Activated T-cell treated with anti-CD3 and anti-CD28 coated beads, Interleukin-2, amount 50 U/mL, for 1 hour (primary cell): Measurements from ENCODE around the gene PRKCB.
A peak's percentile ranks its signal among the peaks of the same experiment; 100 is the strongest.
"Not testable (repeated sequence)": the region's sequence is repeated elsewhere in the genome, so short reads cannot be mapped to it uniquely, and the experiment has no call there.

ENCODE experiments used
- DNase-seq: peaks from one replicate; pipeline ENCODE4 v3.0.0-alpha.2; 2020

The PRKCB gene

DNA sequence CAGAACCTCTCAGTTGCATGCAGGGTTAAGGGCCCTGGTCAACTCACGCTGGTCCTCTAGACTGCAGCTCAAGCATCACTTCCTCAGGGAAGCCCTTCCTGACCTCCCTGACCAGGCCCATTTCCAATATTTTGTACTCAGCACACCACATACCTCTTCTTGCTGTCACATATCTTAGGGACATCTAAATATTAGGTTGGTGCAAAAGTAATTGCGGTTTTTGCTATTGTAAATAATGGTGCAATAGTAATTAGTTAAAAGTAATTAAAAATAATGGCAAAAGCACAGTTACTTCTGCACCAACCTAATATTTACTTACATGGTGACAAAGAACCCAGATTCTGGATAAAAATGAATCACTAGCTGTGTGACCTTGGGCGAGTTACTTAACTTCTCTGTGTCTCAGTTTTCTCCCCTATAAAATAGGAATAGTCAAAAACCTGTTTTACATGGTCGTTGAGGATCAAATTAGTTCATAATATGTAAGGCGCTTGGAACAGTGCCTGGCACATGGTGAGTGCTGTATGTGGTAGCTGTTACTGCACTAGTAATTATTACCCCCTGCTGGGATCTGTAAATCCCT lies 177.4 kb downstream of the PRKCB start:
- no peak for DNase-seq

DNA sequence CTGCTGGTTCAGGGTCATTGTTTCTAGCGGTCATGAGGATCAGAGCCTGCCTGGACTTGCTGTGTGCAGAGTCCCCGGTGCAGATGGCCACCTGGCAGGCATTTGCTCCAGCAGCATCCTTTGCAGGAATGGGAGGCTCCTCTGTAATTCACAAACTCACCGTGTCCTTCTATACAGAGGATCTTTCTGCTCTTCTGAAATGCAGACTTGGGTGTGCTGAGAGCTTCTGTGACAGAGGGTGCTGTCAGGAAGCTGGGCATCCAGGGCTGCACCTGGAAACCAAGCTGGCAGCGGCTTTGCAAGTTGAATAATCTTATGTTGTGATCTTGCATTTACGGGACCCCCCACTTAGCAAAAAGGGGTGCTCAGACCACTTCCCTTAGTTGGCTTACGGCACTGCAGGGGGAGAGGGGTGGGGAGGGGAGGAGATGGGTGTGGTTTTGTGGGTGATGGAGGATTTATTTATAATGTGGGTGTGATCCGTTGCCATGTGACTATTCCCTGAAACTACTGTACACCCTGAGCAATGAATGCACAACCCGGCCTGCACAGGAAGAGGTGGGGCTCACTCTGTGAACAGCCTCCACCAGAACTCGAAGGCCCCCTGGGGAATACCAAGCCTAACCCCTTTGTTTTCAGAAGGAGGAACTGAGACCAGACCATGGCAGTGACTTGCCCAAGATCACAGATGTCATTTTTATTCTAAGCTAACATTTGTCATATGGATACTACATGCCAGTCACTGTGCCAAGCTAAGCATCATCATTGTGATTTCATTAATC lies 178.3 kb downstream of the PRKCB start:
- peak; percentile 54 for DNase-seq

DNA sequence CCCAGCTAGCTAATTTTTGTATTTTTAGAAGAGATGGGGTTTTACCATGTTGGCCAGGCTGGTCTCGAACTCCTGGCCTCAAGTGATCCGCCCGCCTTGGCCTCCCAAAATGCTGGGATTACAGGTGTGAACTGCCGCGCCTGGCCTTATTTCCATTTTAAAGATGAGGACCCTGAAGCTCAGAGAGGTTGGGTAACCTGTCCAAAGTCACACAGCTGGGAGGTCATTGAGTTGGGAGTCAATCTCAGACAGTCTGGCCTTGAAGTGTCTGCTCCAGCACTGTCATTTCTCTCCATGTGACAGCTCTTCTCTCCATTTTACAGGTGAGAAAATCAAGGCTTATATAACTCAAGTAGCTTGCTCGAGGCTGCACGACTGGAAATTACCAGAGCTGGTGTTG lies 179.2 kb downstream of the PRKCB start:
- DNase-seq: not testable (repeated sequence)

DNA sequence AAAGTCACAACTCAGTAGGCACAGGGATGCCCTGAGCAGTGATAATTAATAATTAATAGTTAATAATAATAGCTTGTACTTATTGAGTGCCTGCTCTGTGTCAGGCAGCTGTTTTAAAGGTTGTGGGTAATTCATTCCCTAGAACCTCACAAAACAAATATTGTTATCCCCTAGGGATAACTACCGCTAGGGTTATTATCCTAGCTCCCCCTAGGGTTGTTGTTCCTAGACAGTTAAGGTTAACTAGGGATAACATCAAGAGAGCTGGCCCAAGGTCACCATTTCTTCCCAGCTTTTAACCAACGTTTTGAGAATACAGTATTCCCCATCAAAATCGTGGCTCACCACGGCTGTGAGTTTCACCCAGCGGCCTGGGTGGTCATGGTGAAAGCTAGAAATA lies 180.1 kb downstream of the PRKCB start:
- DNase-seq: no peak

DNA sequence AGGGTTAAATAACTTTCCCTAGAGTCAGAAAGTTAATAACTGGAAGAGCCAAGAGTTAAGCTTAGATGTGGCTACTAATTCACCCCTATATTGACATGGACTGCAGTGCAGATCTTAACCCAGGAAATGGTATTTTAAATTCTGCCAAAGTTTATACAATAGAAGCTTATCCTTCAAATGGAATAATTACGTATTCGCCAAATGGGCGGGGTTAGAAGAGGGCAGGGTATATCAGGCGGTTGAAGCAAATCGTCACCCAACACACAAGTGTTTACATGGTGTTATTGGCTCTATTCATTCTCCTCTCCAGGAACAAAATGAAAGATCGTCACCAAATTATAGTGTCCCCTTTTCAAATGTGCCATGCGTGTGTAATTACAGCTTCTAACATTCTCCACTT lies 182.7 kb downstream of the PRKCB start:
- DNase-seq: no peak

DNA sequence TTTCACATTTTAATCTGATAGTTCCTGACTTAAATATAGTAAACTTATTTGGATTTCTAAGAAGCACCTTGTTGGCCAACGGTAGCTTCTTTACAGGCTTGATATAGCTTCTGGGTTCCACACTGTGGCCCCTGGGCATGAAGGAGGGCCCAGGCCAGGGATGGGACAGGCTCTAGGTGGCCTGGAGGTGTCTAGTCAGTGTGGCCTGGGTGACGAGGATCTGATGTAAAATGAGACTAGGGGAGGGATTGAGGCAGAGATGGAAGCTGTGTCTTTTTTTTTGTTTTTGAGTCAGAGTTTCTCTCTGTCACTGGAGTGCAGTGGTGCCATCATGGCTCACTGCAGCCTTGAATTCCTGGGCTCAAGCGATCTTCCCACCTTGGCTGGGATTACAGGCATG lies 187.0 kb downstream of the PRKCB start:
- DNase-seq: no peak

DNA sequence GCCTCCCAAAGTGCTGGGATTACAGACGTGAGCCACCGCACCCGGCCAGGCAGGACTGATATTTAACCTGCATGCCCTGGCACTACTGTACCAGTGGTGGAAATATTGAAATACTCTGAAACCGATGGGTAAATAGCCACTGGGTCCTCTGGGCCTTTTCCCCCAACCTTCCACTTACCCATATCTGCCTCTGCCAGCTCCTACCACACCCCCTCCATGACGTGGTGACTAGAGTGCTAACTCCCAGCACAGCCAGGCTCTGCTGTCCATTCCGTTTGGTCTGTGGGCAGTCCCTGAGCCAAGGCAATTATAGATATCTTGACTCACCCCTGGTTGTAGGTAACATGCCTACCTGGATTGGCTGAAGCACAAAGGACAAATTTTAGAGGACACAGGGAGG lies 187.8 kb downstream of the PRKCB start:
- DNase-seq: no peak

DNA sequence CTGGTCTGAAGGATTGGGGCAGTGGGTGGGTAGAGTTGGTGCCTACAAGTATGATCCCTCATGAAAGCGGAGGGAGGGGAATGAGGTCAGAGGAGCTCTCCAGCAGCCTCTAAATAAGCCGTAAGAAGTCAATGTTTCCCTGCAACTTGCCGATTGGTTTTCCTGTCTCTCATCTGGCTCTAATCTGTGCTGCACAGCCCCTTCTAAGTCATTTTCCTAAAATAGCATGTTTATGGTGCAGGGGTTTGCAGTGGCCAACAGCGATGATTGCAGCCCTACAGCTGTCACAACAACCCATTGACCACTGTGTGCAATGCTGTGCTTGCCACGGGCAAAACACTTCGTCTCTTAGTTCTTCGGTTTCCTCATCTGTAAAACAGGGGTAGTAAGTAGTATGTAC lies 189.2 kb downstream of the PRKCB start:
- no peak for DNase-seq

DNA sequence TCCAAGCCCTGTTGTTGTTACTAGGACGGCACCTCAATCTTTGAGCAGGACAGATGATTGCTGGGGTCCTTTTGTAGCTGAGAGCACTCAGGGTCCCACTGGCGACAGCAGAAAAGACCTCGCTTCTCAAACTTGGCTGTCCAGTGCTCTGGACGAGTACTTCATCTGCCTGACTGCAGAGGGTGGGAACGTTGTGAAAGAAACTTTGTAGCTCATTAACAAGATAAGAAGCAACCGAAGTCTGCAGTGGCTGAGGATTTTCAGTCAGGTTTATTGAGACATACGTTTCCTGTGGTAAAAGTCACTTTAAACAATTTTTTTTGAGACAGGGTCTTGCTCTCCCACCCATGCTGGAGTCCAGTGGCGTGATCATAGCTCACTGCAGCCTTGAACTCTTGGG lies 191.7 kb downstream of the PRKCB start:
- DNase-seq: no peak

DNA sequence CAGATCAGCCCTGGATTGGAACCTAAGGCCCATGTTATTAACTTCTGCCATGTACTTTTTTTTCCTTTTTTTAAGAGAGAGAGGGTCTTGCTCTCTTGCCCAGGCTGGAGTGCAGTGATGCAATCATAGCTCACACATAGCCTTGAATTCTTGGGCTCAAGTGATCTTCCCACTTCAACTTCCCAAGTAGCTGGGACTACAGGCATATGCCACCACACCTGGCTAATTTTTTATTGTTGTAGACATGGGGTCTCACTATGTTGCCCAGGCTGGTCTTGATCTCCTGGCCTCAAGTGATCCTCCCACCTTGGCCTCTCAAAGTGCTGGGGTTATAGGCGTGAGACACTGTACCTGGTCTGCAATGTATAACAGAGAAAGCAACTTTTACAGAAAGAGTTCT lies 194.1 kb downstream of the PRKCB start:
- DNase-seq: not testable (repeated sequence)

DNA sequence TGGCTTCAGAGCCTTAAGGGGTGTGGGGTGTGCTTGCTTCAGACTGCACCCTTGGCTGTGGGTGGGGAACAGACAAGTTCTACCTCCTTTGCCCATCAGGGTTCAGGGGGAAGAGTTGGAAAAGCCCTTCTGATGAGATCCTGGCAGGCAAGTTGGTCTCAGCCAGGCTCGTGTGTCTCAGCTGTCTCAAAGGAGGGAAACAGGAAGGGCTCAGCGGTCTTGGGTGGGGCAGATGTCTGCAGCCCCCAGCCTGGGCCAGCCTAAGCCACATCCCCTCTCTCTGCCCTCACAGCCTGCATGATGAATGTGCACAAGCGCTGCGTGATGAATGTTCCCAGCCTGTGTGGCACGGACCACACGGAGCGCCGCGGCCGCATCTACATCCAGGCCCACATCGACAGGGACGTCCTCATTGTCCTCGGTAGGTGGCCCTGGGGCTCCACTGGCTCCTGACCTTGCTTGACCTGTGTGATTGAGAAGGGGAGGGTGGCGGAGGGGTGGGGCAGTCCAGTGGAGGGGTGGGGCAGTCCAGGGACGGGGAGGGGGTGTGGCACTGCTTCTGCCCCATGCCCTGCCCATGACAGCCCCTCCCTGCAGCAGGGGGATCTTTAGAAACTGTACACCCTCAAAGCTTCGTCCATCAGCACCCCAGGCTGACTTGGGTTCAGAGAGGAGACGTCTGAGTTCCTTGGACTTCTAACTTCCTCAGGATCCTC lies 199.5 kb downstream of the PRKCB start:
- DNase-seq: peak; percentile 32

DNA sequence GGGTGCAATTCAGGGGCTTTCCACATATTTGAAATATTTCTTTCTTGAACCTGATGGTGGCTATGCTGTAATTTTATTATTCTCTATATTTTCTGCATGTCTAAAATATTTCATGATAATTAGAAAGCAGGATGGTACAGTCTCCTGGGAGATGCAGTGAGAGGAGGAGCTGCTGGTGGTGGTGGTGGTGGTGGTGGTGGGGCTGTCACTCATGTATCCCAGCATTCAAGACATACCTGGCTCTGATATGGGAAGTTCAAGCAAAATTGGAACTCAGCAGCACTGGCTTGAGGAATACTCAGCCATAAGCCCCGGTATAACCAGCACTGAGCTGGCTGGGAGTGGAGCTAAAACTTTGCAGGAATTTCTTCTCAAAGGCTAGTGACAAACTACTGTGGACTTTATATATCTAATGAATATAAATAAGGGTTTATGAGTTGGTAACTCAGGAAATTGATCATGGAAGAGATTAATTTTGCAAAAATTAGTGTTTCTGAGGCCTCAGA lies 200.3 kb downstream of the PRKCB start:
- DNase-seq: no peak

DNA sequence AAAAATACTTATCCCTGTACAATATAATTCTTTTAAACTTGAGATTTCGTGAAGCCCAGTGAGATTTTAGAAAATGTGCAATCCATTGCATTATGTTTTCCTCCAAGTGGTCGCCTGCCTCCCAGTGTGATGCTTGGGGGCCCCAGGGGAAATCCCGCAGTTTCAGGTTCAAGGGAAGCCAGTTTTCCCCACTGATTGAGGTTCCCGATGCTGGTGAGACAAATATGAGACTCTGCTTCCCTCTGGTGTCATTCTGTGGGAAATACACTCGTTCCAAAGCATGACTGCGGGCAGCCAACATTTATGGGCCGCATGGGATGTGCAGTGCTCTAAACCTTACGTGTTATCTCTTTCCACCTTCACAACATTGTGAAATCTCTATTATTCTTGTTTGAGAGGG lies 200.8 kb downstream of the PRKCB start:
- peak; percentile 31 for DNase-seq

DNA sequence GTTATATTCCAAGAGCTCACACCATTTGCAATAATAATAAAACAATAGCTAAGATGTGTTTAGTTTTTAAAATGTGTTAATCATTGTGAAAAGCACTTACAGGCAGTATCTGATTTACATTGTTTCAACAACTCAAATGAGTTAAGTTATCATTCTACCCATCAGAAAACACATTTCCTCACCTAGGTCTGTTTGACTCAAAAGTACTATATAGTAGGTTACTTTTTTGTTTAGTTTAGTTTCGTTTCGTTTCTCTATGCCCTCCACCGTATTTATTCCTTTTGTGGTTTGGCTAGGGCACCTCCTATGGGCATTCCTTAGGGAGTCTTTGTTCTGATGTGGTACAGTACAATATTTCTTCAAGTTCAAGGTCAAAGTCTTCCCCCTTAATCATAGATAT lies 201.6 kb downstream of the PRKCB start:
- DNase-seq: no peak

DNA sequence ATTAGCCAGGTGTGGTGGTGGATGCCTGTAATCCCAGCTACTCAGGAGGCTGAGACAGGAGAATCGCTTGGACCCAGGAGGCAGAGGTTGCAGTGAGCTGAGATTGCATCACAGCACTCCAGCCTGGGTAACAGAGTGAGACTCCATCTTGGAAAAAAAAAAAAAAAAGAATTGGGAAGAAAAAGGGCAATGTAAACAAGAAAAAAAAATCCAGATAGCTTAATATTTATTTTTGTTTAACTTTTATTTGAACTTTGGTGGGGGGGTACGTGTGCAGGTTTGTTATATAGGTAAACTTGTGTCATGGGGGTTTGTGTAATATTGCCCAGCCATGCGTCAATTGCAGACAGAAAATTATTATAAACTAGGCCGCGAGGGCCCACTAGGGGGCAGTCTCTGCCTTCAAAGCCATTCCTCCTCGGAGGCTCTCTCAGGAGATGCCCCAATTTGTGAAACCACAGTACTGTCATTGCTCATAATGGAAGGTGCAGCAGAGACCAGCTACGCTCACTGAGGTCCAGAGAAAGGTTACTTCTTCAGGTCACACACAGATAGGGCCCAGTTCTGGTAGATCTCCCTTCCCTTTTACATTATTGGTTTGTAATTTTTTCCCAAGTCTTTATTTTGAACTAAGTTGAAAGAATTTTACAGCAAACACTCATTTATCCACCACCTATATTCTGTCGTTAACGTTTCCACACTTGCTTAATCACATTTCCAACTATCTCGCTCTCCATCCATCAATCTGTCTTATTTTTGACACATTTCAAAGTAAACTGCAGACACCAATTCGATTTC lies 206.2 kb downstream of the PRKCB start:
- DNase-seq: peak; percentile 75

DNA sequence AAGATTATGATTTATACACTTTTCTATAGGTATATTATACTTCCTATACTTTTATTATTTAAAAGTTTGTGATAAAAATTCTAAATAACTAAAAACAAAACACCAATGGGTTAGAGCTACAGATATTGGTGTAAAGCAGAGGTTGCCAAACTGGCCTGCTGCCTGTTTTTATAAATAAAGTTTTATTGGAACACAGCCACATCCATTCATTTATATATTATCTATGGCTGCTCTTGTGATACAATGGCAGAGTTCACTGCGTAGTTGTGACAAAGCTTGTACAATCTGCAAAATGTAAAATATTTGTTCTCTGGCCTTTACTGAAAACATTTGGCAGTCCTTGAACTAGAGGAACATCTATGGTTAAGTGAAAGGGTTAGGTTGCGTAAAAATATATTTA lies 208.7 kb downstream of the PRKCB start:
- no peak for DNase-seq

DNA sequence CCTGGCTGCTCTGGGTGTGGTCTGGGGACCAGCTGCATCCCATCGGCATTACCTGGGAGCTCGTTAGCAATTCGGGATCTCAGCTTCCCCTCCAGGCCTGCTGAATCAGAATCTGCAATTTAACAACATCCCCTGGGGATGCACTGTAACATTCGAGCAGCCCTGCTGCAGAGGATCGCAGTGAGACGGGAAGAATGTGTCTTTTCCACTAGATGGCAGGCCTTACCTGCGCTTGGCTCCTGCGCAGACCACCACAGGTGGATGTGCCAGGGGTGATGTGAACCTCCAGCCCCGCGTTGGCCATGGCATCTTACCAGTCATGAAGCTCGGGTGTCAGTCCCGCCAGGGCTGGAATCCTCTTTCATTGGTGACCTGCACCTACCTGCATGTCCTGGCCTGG lies 209.9 kb downstream of the PRKCB start:
- DNase-seq: no peak

DNA sequence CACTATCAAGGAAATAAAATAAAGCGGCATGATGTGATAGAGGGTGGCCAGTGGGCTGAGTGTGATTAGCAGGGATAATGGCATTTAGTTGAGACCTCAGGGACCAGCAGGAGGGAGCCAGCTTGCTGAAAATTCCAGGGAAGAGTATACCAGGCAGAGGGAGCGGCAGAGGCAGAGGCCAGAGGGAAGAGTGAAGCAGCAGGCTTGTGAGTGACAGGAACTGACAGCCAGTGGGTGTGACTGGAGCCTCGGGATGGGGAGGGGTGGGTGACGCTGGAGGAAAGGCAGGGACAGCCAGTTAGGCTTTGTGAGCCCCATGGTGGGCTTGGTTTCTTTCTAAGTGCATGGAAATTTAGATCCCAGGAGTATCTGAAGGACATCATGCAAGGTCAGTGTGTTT lies 210.7 kb downstream of the PRKCB start:
- no peak for DNase-seq

DNA sequence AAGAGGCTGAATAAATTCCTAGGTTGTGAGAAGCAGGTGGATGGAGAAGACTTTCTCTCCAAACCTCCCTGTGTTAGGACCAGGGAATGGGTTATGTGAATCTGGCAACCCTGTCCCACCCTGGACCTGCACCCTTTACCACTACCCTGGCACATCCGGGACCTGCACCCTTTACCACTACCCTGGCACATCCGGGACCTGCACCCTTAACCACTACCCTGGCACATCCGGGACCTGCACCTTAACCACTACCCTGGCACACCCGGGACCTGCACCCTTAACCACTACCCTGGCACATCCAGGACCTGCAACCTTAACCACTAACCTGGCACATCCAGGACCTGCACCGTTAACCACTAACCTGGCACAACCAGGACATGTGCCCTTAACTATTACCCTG lies 213.3 kb downstream of the PRKCB start:
- DNase-seq: no peak

DNA sequence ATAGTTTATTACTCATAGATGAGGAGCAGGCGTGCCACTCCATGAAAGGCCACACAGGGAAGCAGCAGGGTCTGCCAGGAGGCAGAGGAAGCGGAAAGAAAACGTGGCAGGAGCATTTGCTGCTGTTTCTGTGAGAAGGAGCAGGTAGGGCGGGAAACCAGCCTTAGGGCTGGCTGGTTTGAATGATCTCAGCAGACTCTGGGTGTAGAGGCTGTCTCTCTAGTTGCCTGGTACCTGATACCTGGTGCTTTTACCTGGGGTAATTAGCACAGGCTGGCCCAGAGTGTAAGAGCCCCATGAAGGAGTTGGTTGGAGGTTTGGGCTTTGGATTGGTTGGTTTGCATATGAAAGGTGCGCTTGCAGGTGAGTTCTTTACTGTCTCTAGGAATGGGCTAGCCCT lies 215.3 kb downstream of the PRKCB start:
- DNase-seq: no peak

DNA sequence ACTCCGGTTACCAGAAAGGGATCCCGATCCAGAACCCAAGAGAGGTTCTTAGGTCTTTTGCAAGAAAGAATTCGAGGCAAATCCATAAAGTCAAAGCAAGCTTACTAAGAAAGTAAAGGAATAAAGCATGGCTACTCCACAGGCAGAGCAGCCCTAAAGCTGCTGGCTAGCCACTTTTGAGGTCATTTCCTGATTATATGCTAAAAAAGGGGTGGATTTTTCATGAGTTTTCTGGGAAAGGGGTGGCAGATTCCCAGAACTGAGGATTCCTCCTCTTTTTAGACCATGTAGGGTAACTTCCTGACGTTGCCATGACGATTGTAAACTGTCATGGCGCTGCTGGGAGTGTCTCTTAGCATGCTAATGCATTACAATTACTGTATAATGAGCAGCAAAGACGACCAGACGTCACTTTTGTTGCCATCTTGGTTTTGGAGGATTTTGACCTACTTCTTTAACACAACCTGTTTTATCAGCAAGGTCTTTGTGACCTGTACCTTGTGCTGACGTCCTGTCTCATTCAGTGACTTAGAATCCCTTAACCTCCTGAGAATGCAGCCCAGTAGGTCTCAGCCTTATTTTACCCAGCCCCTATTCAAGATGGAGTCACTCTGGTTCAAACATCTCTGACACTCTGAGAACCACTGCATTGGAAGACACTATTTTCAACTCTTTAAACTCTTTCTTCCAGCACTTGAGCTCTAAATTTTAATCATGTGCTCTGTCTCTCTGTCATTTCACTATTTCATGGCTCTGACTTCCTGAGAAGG lies 216.7 kb downstream of the PRKCB start:
- no peak for DNase-seq
